Measurements from ENCODE around the gene ELMOD3. TPM values are rescaled to one million over a fixed set of nuclear protein-coding genes. Genes with fewer than 3 reads are reported as not detected.
"Not testable (repeated sequence)": the region's sequence is repeated elsewhere in the genome, so short reads cannot be mapped to it uniquely, and the experiment has no call there.

ELMOD3 gene
- total RNA-seq, 1 experiment from 2014 or later: 22.3 TPM

DNA sequence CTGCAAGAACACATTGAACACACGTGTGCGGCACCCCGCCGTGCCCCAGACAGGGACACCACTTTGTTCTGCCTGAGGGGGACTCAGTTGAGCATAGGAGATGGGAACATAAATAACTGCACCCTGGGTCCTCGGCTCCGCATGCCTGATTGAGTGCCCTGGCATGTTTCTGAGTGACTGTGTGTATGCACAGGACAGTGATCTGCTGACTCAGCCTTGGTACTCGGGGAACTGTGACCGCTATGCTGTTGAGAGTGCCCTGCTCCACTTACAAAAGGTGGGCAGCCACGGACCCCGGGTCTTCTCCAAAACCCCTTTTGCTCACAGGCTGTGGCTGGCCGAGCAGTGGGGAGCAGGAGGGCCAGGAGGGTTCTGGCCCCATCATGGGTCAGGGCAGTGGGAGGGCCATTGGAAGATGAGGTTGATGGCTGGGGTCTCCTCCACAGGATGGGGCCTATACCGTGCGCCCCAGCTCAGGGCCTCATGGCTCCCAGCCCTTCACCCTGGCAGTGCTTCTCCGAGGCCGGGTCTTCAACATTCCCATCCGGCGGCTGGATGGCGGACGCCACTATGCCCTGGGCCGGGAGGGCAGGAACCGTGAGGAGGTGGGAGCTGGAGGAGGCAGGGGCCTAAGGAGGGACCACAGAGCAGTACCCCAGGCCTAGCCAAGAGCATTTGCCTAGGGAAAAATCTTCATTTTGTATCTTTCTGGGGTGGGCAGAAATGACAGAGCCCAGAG is 80.8 kb downstream of the ELMOD3 start:
- no peak overlapping the region for H3K4me3 ChIP-seq
- H3K27ac ChIP-seq: no peak overlapping the region
- DNase-seq (ENCODE audit: low read depth in 1 of 2, low spot score in 2 of 2): no peak
- H3K4me1 ChIP-seq (replicated peaks): peaks cover 17% of the 10 kb centered on the region
- no peaks in the 10 kb centered on the region for H3K9me3 ChIP-seq (replicated peaks)
- H3K27me3 ChIP-seq (replicated peaks): no peaks in the 10 kb centered on the region
- H3K36me3 ChIP-seq: no peaks in the 10 kb centered on the region

DNA sequence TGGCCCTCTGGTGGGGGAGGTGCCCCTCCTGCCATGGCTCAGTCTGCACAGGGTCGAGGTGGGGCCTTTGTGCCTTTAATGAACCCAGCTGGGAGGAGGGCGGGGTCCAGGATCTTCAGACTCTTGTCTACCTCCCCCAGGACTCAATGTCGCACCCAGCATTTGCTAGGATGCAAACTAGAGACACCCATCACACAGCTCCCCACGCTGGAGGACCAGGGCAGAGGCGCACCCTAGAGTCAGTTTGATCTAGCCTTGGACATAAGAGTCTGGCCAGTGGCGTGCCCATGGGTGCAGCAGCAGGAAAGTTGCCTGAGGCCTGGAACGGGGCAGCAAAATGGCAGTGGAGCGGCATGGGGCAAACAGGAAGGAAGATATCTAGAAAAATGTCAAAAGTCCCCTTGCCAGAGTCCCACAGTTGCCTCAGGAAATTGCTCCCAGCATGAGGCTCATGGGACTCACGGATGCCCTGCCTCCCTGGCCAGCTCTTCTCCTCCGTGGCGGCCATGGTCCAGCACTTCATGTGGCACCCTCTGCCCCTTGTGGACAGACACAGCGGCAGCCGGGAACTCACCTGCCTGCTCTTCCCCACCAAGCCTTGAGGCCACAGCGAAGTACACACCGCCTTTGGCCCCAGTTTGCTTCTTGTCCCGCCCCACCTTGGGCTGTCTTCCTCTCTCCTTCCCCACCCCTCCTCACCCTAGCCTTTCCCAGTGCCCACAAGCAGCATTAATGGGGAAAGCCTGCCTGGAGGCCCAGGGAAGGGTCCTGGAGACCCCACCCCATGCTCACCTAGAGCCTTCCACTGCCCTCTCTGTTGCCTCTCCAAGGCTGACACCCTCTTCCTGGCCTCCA is 81.6 kb downstream of the ELMOD3 start:
- no peaks in the 10 kb centered on the region for H3K36me3 ChIP-seq
- no peaks in the 10 kb centered on the region for H3K27me3 ChIP-seq (replicated peaks)
- no peaks in the 10 kb centered on the region for H3K9me3 ChIP-seq (replicated peaks)
- no peak for DNase-seq (ENCODE audit: low read depth in 1 of 2, low spot score in 2 of 2)
- H3K27ac ChIP-seq: no peak overlapping the region
- H3K4me1 ChIP-seq (replicated peaks): peaks cover 17% of the 10 kb centered on the region
- H3K4me3 ChIP-seq: no peak overlapping the region

DNA sequence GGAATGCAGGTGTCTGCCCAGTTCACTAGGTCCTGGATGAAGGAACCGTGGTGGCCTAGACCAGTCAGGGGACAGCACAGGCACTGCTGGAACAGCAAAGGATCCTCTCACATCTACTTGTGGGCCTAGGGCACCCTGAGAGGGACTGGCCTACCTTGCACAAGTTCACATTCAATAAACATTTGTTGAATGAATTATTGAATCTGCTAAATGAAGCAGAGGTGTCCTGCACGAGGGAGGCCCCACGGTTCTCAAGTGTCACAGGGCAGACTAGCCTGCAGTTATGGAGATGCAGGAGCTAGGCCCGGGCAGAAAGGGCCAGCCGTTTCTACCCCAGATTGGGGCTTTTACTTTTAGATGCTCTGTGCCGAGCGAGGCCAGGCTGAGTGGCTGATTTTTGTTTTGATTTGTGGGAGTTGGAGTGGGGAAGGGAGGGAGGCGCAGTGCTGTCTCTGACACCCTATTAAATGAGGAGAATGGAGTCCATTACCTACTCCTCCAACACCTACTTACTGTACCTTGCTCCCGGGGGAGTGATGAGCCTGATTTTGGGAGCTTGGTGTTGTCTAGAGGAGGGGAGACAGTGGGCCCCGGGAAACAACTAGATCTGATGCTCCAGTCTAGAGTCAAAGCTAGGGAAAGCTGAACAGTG is 82.4 kb downstream of the ELMOD3 start:
- peak overlapping the region; percentile 84 for H3K27ac ChIP-seq
- H3K36me3 ChIP-seq: no peaks in the 10 kb centered on the region
- no peak for DNase-seq (ENCODE audit: low read depth in 1 of 2, low spot score in 2 of 2)
- no peaks in the 10 kb centered on the region for H3K27me3 ChIP-seq (replicated peaks)
- no peaks in the 10 kb centered on the region for H3K9me3 ChIP-seq (replicated peaks)
- H3K4me3 ChIP-seq: peak overlapping the region; percentile 38
- peaks cover 17% of the 10 kb centered on the region for H3K4me1 ChIP-seq (replicated peaks)

DNA sequence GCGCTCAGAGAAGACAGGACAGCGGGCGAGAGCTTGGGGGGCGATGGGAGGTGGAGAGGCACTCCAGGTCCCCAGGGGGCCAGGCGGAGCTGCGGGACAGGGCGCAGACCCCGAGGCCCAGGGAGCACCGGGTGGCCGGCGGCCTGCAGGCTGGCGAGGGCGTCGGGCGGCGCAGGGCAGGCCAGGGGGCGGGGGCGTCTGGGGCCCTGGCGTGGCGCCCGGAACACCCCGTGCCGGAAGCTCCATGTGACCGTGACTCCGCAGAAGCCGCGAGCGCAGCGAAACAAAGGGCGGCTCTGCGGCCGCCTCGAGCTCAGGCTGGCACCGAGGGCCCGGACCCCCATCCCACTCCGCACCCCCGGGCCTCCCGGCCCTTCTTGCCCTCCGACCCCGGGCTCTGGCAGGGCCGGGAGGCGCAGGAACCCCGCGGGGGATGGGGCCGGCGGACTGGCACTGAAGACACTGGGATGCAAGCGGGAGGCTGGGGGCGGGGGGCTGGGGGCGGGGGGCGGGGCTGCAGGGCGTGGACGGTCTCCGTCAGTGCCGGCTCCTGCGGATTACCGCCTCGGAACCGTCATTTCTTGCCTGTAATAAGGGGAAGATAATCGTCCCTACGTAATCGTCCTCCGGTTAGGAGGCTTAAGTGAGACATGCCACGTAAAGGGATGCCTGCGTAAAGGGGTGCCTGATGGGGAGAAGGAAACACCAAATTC is 83.1 kb downstream of the ELMOD3 start:
- peak overlapping the region; percentile 38 for H3K4me3 ChIP-seq
- H3K27me3 ChIP-seq (replicated peaks): no peaks in the 10 kb centered on the region
- H3K4me1 ChIP-seq (replicated peaks): peaks cover 17% of the 10 kb centered on the region
- H3K36me3 ChIP-seq: no peaks in the 10 kb centered on the region
- H3K9me3 ChIP-seq (replicated peaks): no peaks in the 10 kb centered on the region
- peak overlapping the region; percentile 84 for H3K27ac ChIP-seq
- DNase-seq (ENCODE audit: low read depth in 1 of 2, low spot score in 2 of 2): peak; percentile 83 to 86

DNA sequence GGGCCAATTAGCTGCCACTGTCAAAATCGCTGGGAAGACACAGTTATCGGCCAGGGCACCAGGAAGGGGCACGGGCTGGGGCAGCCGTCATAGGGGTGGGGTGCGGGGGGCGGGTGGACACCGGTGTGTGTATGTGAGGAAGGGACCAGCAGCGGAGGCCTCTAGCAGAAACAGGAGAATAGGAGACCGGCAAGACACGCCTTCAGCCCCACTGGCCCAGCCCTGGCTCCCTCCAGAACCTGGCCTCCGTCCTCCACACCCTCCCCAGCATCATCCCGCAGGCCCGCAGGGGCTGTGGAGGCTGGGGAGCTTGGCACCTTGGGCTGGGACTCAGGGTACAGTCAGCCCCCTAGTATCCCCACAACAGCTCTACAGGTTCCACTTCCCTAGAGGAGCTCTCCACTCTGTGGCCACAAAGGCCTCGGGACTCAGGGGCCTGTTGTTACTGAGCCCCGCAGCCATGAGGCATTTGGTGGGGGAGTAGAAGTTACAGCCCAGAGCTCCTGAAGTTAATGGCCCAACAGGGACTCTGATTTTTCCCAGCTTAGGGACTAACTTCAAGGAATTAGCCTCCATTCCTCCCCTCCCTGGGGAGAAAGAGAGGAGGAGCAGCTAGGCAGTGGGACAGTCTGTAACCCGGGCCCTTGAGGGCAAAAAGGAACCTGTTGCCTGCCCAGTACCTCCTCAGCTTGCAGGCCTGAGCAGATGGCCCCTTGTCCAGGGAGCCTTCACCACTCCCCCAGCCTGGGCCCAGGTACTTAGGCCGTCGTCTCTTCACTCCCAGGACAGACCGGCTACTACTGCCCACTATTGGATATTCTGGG is 83.8 kb downstream of the ELMOD3 start:
- Histone ChIP-seq H3K27ac (peak overlapping the region; percentile 84), H3K27me3 (replicated peaks) (no peaks in the 10 kb centered on the region), H3K4me1 (replicated peaks) (peaks cover 17% of the 10 kb centered on the region), H3K9me3 (replicated peaks) (no peaks in the 10 kb centered on the region), H3K4me3 (peak overlapping the region; percentile 38; the same call in 1 of the 2 replicates), H3K36me3 (no peaks in the 10 kb centered on the region)
- DNase-seq (ENCODE audit: low read depth in 1 of 2, low spot score in 2 of 2): no peak

DNA sequence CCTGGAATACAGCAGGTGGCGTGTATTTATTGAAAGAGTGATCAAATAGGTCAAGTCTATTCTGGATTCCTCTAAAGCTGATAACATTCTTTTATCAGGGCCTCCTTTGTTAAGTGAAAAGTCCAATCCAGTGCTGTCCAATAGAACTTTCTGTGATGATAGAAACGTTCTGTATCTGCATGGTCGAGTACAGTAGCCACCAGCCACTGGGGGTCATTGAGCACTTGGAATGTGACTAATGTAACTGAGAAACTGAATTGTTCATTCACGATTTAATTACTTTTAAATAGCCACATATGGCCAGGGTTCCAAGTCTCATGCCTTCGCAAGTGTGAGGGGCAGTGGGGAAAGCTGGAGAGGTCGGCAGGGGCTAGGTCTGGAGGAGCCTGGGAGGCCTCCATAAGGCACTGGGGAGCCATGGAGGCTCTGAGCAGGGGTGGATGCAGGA is 84.5 kb downstream of the ELMOD3 start:
- H3K36me3 ChIP-seq: no peaks in the 10 kb centered on the region
- H3K27me3 ChIP-seq (replicated peaks): no peaks in the 10 kb centered on the region
- no peak for DNase-seq (ENCODE audit: low read depth in 1 of 2, low spot score in 2 of 2)
- peaks cover 17% of the 10 kb centered on the region for H3K4me1 ChIP-seq (replicated peaks)
- H3K9me3 ChIP-seq (replicated peaks): no peaks in the 10 kb centered on the region
- no peak overlapping the region for H3K4me3 ChIP-seq
- no peak overlapping the region for H3K27ac ChIP-seq

DNA sequence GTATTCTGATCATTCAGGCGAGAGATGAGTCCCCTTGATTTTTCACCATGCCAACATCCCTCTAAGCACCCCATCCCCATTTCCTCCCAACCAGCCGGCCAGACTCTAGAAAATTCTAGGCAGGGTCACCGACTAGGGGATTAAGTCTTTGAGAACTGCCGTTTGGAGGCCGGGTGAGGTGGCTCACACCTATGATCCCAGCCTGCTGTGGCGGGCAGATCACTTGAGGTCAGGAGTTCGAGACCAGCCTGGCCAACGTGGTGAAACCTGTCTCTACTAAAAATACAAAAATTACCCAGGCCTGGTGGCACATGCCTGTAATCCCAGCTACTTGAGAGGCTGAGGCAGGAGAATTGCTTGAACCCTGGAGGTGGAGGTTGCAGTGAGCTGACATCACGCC is 85.0 kb downstream of the ELMOD3 start:
- H3K27me3 ChIP-seq (replicated peaks); H3K27ac ChIP-seq; DNase-seq (ENCODE audit: low read depth in 1 of 2, low spot score in 2 of 2); H3K36me3 ChIP-seq; H3K9me3 ChIP-seq (replicated peaks); H3K4me3 ChIP-seq: not testable (repeated sequence)
- H3K4me1 ChIP-seq (replicated peaks): peaks cover 17% of the 10 kb centered on the region

DNA sequence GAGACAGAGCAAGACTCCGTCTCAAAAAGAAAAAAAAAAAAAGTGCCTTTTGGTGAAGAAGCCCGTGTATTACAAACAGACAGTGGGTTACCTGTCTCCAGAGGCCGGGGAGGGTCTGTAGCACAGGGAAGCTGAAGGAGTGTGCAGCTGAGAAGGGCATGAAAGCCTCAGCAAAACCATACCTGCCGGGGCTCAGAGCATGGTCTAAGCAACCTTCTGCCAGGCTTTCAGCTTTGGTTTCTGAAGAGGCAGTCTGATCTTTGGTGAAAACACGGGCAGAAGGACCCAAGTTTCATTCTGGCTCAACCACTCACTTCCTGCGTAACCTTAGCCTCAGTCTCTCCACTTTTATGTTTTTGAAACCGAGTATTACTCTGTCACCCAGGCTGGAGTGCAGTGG is 85.4 kb downstream of the ELMOD3 start:
- Histone ChIP-seq H3K4me1 (replicated peaks) (peaks cover 17% of the 10 kb centered on the region), H3K4me3 (no peak overlapping the region), H3K27ac (no peak overlapping the region), H3K9me3 (replicated peaks) (no peaks in the 10 kb centered on the region), H3K27me3 (replicated peaks) (no peaks in the 10 kb centered on the region), H3K36me3 (no peaks in the 10 kb centered on the region)
- no peak for DNase-seq (ENCODE audit: low read depth in 1 of 2, low spot score in 2 of 2)

DNA sequence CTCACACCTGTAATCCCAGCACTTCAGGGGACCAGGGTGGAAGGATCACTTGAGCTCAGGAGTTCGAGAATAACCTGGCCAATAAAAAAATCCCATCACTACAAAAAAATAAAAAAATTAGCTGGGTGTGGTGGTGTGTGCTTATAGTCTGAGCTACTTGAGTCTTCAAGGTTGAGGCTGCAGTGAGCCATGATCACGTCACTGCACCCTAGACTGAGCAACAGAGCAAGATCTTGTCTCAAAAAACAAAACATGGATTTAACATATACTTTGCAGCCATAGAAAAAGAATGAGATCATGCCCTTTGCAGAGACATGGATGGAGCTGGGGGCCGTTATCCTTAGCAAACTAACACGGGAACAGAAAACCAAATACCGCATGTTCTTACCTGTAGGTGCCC is 86.2 kb downstream of the ELMOD3 start:
- Histone ChIP-seq H3K9me3 (replicated peaks) (no peaks in the 10 kb centered on the region), H3K4me3 (no peak overlapping the region), H3K36me3 (no peaks in the 10 kb centered on the region), H3K27me3 (replicated peaks) (no peaks in the 10 kb centered on the region), H3K4me1 (replicated peaks) (peaks cover 17% of the 10 kb centered on the region), H3K27ac (no peak overlapping the region)
- no peak for DNase-seq (ENCODE audit: low read depth in 1 of 2, low spot score in 2 of 2)

Other genes starting within 250 kb of the ELMOD3 start
- gene TCF7L1, start 221.4 kb upstream of the ELMOD3 start, total RNA-seq (2014; rRNA removed; shearing (Covaris generic)): 0.68 and 1.3 TPM in 2 replicates
- gene TGOLN2, start 26.8 kb upstream of the ELMOD3 start, total RNA-seq (2014; rRNA removed; shearing (Covaris generic)): 103 and 120 TPM in 2 replicates
- 40.7 and 55.8 TPM in 2 replicates for gene RETSAT, start 241 bp upstream of the ELMOD3 start, total RNA-seq (2014; rRNA removed; shearing (Covaris generic))
- 0.60 and 1.4 TPM in 2 replicates for gene CAPG, start 55.6 kb downstream of the ELMOD3 start, total RNA-seq (2014; rRNA removed; shearing (Covaris generic))
- gene SH2D6, start 63.9 kb downstream of the ELMOD3 start, total RNA-seq (2014; rRNA removed; shearing (Covaris generic)): not detected in 2 replicates
- gene MAT2A, start 184.4 kb downstream of the ELMOD3 start, total RNA-seq (2014; rRNA removed; shearing (Covaris generic)): 84.2 and 92.7 TPM in 2 replicates
- gene GGCX, start 206.7 kb downstream of the ELMOD3 start, total RNA-seq (2014; rRNA removed; shearing (Covaris generic)): 38.0 and 41.2 TPM in 2 replicates
- gene VAMP8, start 222.8 kb downstream of the ELMOD3 start, total RNA-seq (2014; rRNA removed; shearing (Covaris generic)): not detected in 2 replicates
- gene VAMP5, start 229.7 kb downstream of the ELMOD3 start, total RNA-seq (2014; rRNA removed; shearing (Covaris generic)): 37.0 and 47.5 TPM in 2 replicates
- 212 and 219 TPM in 2 replicates for gene RNF181, start 241.0 kb downstream of the ELMOD3 start, total RNA-seq (2014; rRNA removed; shearing (Covaris generic))
- gene TMEM150A, start 247.9 kb downstream of the ELMOD3 start, total RNA-seq (2014; rRNA removed; shearing (Covaris generic)): 1.0 and 5.1 TPM in 2 replicates